SJSA1 (cell line): ENCODE results near the gene GOLGA2. TPM values are rescaled to one million over a fixed set of nuclear protein-coding genes. Genes with fewer than 3 reads are reported as not detected.
"Not testable (repeated sequence)": the region's sequence is repeated elsewhere in the genome, so short reads cannot be mapped to it uniquely, and the experiment has no call there.

Source experiments
- DNase-seq, 2 experiments: peaks; one replicate each; pipeline ENCODE4 v3.0.0-alpha.2; 2015 to 2020; ENCODE audit warnings: low spot score in 2 of 2, low read depth in 1 of 2
- H3K27ac ChIP-seq: fragments of 250-450 bp; sonication (Bioruptor Pico); 2 replicates; pipeline ENCODE4 v1.5.1; 2020; ENCODE audit warnings: mild to moderate bottlenecking, moderate library complexity
- H3K27me3 ChIP-seq: fragments of 250-450 bp; sonication (Bioruptor Pico); replicated peaks from 2 replicates; pipeline ENCODE4 v1.5.1; 2020; ENCODE audit warnings: mild to moderate bottlenecking, moderate library complexity
- H3K36me3 ChIP-seq: fragments of 250-450 bp; sonication (Bioruptor Pico); 2 replicates; pipeline ENCODE4 v1.5.1; 2020; ENCODE audit warnings: mild to moderate bottlenecking
- H3K4me1 ChIP-seq: fragments of 250-450 bp; sonication (Bioruptor Pico); replicated peaks from 2 replicates; pipeline ENCODE4 v1.6.1; 2021; ENCODE audit warnings: mild to moderate bottlenecking
- H3K4me3 ChIP-seq: fragments of 250-450 bp; sonication (Bioruptor Pico); 2 replicates; pipeline ENCODE4 v1.5.1; 2020; ENCODE audit warnings: mild to moderate bottlenecking
- H3K9me3 ChIP-seq: fragments of 250-450 bp; sonication (Bioruptor Pico); replicated peaks from 2 replicates; pipeline ENCODE4 v1.5.1; 2020; ENCODE audit warnings: mild to moderate bottlenecking
- total RNA-seq: library from RNA; depleted of rRNA; stranded (reverse); fragments of >200 nt; shearing (Covaris generic); gene quantifications from 2 replicates; pipeline ENCODE4 v1.2.3, GENCODE V29; 2014

The GOLGA2 gene
- total RNA-seq, 1 experiment from 2014 or later: 78.6 TPM

GRCh38 chr9:128246471-128246870, 29.3 kb downstream of the GOLGA2 start:
- Histone ChIP-seq H3K9me3 (peaks cover 3% of the 10 kb centered on the region; the same call in 1 of the 2 replicates), H3K4me1 (peaks cover 13% of the 10 kb centered on the region), H3K27me3 (no peaks in the 10 kb centered on the region), H3K36me3 (no peaks in the 10 kb centered on the region), H3K4me3 (no peak overlapping the region), H3K27ac (no peak overlapping the region)
- no peak for DNase-seq

- H3K4me1 ChIP-seq: peaks cover 13% of the 10 kb centered on the region
- H3K9me3 ChIP-seq: peaks cover 3% of the 10 kb centered on the region; the same call in 1 of the 2 replicates
- H3K4me3 ChIP-seq: no peak overlapping the region
- H3K27me3 ChIP-seq: no peaks in the 10 kb centered on the region
- peak; percentile 54 to 73 for DNase-seq
- no peaks in the 10 kb centered on the region for H3K36me3 ChIP-seq
- H3K27ac ChIP-seq: no peak overlapping the region; the same call in 1 of the 2 replicates
Observed at GRCh38 chr9:128245421-128246151, 30.2 kb downstream of the GOLGA2 start.

- Histone ChIP-seq H3K4me3 (no peak overlapping the region), H3K9me3 (peaks cover 3% of the 10 kb centered on the region; the same call in 1 of the 2 replicates), H3K27me3 (no peaks in the 10 kb centered on the region), H3K4me1 (peaks cover 13% of the 10 kb centered on the region), H3K36me3 (no peaks in the 10 kb centered on the region), H3K27ac (no peak overlapping the region)
- DNase-seq: peak; percentile 22 to 77
Observed at GRCh38 chr9:128244837-128245231, 31.0 kb downstream of the GOLGA2 start.

GRCh38 chr9:128244091-128244836, 31.5 kb downstream of the GOLGA2 start:
- no peak overlapping the region for H3K4me3 ChIP-seq
- H3K4me1 ChIP-seq: peaks cover 13% of the 10 kb centered on the region
- no peak for DNase-seq
- H3K9me3 ChIP-seq: peaks cover 3% of the 10 kb centered on the region; the same call in 1 of the 2 replicates
- no peak overlapping the region for H3K27ac ChIP-seq
- H3K36me3 ChIP-seq: no peaks in the 10 kb centered on the region
- no peaks in the 10 kb centered on the region for H3K27me3 ChIP-seq

- no peak overlapping the region for H3K27ac ChIP-seq
- H3K4me3 ChIP-seq: no peak overlapping the region
- no peaks in the 10 kb centered on the region for H3K36me3 ChIP-seq
- H3K9me3 ChIP-seq: peaks cover 3% of the 10 kb centered on the region; the same call in 1 of the 2 replicates
- H3K27me3 ChIP-seq: no peaks in the 10 kb centered on the region
- no peak for DNase-seq
- peaks cover 13% of the 10 kb centered on the region for H3K4me1 ChIP-seq
Observed at GRCh38 chr9:128243215-128244018, 32.4 kb downstream of the GOLGA2 start.

GRCh38 chr9:128242828-128243214, 33.0 kb downstream of the GOLGA2 start:
- Histone ChIP-seq H3K36me3 (no peaks in the 10 kb centered on the region), H3K4me3 (no peak overlapping the region), H3K27me3 (no peaks in the 10 kb centered on the region), H3K27ac (no peak overlapping the region), H3K9me3 (peaks cover 3% of the 10 kb centered on the region; the same call in 1 of the 2 replicates), H3K4me1 (peaks cover 13% of the 10 kb centered on the region)
- DNase-seq: no peak

GRCh38 chr9:128242124-128242523, 33.7 kb downstream of the GOLGA2 start:
- Histone ChIP-seq H3K27ac (no peak overlapping the region), H3K27me3 (no peaks in the 10 kb centered on the region), H3K4me3 (no peak overlapping the region)

GRCh38 chr9:128233817-128234406, 41.9 kb downstream of the GOLGA2 start:
- Histone ChIP-seq H3K27ac (no peak overlapping the region), H3K4me1 (no peaks in the 10 kb centered on the region), H3K4me3 (no peak overlapping the region), H3K36me3 (no peaks in the 10 kb centered on the region), H3K27me3 (no peaks in the 10 kb centered on the region), H3K9me3 (no peaks in the 10 kb centered on the region)
- peak in 1 of 2 experiments; percentile 34 for DNase-seq

More at GRCh38 chr9:128242124-128242523, 33.7 kb downstream of the GOLGA2 start:
- Histone ChIP-seq H3K4me1 (peaks cover 13% of the 10 kb centered on the region), H3K36me3 (no peaks in the 10 kb centered on the region), H3K9me3 (peaks cover 3% of the 10 kb centered on the region; the same call in 1 of the 2 replicates)
- DNase-seq: no peak

- H3K4me3 ChIP-seq: no peak overlapping the region
- no peaks in the 10 kb centered on the region for H3K4me1 ChIP-seq
- no peaks in the 10 kb centered on the region for H3K9me3 ChIP-seq
- peak in 1 of 2 experiments; percentile 31 for DNase-seq
- no peaks in the 10 kb centered on the region for H3K36me3 ChIP-seq
- H3K27me3 ChIP-seq: no peaks in the 10 kb centered on the region
- no peak overlapping the region for H3K27ac ChIP-seq
Observed at GRCh38 chr9:128232528-128233428, 43.0 kb downstream of the GOLGA2 start.

- H3K27ac ChIP-seq: no peak overlapping the region
- no peaks in the 10 kb centered on the region for H3K9me3 ChIP-seq
- H3K4me1 ChIP-seq: no peaks in the 10 kb centered on the region
- no peak overlapping the region for H3K4me3 ChIP-seq
- H3K36me3 ChIP-seq: no peaks in the 10 kb centered on the region
- peak in 1 of 2 experiments; percentile 31 for DNase-seq
- no peaks in the 10 kb centered on the region for H3K27me3 ChIP-seq
Observed at GRCh38 chr9:128231638-128232527, 43.9 kb downstream of the GOLGA2 start.

- not testable (repeated sequence) for H3K27me3 ChIP-seq, DNase-seq, H3K27ac ChIP-seq, H3K4me3 ChIP-seq, H3K9me3 ChIP-seq, H3K4me1 ChIP-seq, H3K36me3 ChIP-seq
Observed at GRCh38 chr9:128230897-128231296, 44.9 kb downstream of the GOLGA2 start.

GRCh38 chr9:128226412-128226801, 49.4 kb downstream of the GOLGA2 start:
- Histone ChIP-seq H3K27me3 (no peaks in the 10 kb centered on the region), H3K4me3 (no peak overlapping the region), H3K4me1 (no peaks in the 10 kb centered on the region), H3K27ac (no peak overlapping the region), H3K36me3 (no peaks in the 10 kb centered on the region), H3K9me3 (no peaks in the 10 kb centered on the region)
- no peak for DNase-seq
